Heart left ventricle (tissue), 16 donors: ENCODE measurements around the gene PDCD1. TPM values are rescaled to one million over a fixed set of nuclear protein-coding genes. Genes with fewer than 3 reads are reported as not detected.

Experiments used
- ATAC-seq, 4 donors: fragments of 200-7000 bp; cut with Tn5 transposase; one replicate each; pipeline ENCODE4 v1.9.1; 2020 to 2022; ENCODE audit warnings: moderate library complexity in 4 of 4, mild to moderate bottlenecking in 3 of 4, moderate number of reproducible peaks in 1 of 4
- DNase-seq, 5 donors: peaks; one replicate each; pipeline ENCODE4 v3.0.0-alpha.2; 2020
- H3K27ac ChIP-seq, 12 donors: fragments of 200-600 bp; sonication (generic) in 4 of 12; one replicate each; pipeline versions ENCODE4 v1.5.0 to v1.8.0; 2016 to 2022; ENCODE audit warnings: mild to moderate bottlenecking in 2 of 12
- H3K27me3 ChIP-seq, 9 donors: fragments of 200-600 bp; sonication (generic) in 2 of 9; one replicate each; pipeline versions ENCODE4 v1.5.1 to v1.8.0; 2016 to 2022; ENCODE audit warnings: mild to moderate bottlenecking in 3 of 9
- H3K36me3 ChIP-seq, 9 donors: fragments of 200-600 bp; sonication (generic) in 2 of 9; one replicate each; pipeline versions ENCODE4 v1.5.0 to v1.8.0; 2018 to 2022; ENCODE audit warnings: mild to moderate bottlenecking in 2 of 9
- H3K4me1 ChIP-seq, 12 donors: fragments of 200-600 bp; sonication (generic) in 4 of 12; one replicate each; pipeline versions ENCODE4 v1.5.0 to v1.8.0; 2016 to 2022; ENCODE audit warnings: mild to moderate bottlenecking in 3 of 12
- H3K4me3 ChIP-seq, 12 donors: fragments of 200-600 bp; sonication (generic) in 4 of 12; one replicate each; pipeline versions ENCODE4 v1.5.0 to v1.8.0; 2017 to 2022; ENCODE audit warnings: mild to moderate bottlenecking in 9 of 12, moderate library complexity in 4 of 12
- H3K9me3 ChIP-seq, 12 donors: fragments of 200-600 bp; sonication (generic) in 4 of 12; one replicate each; pipeline versions ENCODE4 v1.5.0 to v1.8.0; 2016 to 2022; ENCODE audit warnings: mild to moderate bottlenecking in 1 of 12
- POLR2A ChIP-seq, 2 donors: fragments of 450-650 bp; IDR thresholded peaks; one replicate each; pipeline ENCODE4 v1.6.1; 2017; ENCODE audit warnings: antibody characterized with exemption in 2 of 2, mild to moderate bottlenecking in 2 of 2, moderate library complexity in 2 of 2
- WGBS, 4 donors: extraction: QIAGEN DNeasy Blood & Tissue Kit in 2 of 4; methylation state at CpG; one replicate each; pipeline versions ENCODE4 v1.1.5 to v1.1.7; 2013 to 2018; 5-methylcytosine and 5-hydroxymethylcytosine counted together
- intact Hi-C, 10 donors: fragments of 100-400 bp; cut with DNase I; formaldehyde crosslinking; loops; one replicate each; pipeline versions ENCODE4 v1.11.1 to v1.14.2; 2022
- polyA plus RNA-seq, 2 donors: library from polyadenylated mRNA; stranded (reverse); fragments of 200-250 nt; gene quantifications; one replicate each; pipeline ENCODE4 v1.2.3, GENCODE V29; 2013
- total RNA-seq, 9 donors: library from RNA; depleted of rRNA in 2 of 9; stranded (reverse); fragments of >200 nt in 2 of 9; fragmentation: NEBNext Ultra II Directional in 3 of 9; extraction: Animal tissue kit (Norgen Biotek cat#: 25700) in 3 of 9; gene quantifications; one replicate each; pipeline versions ENCODE4 v1.1.0 to v1.2.4, GENCODE V29; 2016 to 2023
- TF ChIP-seq, protein P1 (sequence below), 12 donors: fragments of 200-600 bp; sonication (generic) in 4 of 12; IDR thresholded peaks; one replicate each; pipeline versions ENCODE4 v1.5.0 to v1.8.0; 2018 to 2022; ENCODE audit warnings: antibody characterized with exemption in 12 of 12, mild to moderate bottlenecking in 5 of 12
- donor health status: ischemic (EF 13 %, LVEDD 7.1; RV severe dilation, severe dysfunction).
- donor health status: healthy with polysubstance abuse.
- donor health status: DM: no; HTN: yes; CAD: no.
- donor health status: DM: no; HTN: no; CAD: no.
- donor health status: ischemic (EF 25% LVEDD 6.9; RV normal size, moderate dysfunction).
- donor health status: ischemic (EF 25% LVEDD 5.7; RV mildly dilated, moderate dysfunction).
- donor health status: healthy.
- donor health status: DM: yes; HTN: yes; CAD: no.
- donor health status: ischemic (EF 35%, LVEDD 5.7; RV mildly dilated, moderate dysfunction).
- donor health status: nonischemic (EF 11% LVEDD 7.7; RV severe dilation, severe dysfunction).
- donor health status: DM: yes; HTN: yes; CAD: no.
- donor health status: PGD.
- donor health status: ischemic (EF 29% LVEDD 5.4; RV normal size, mild dysfunction).
- donor health status: nonischemic (EF 23%, LVEDD 6.1; RV moderate dilation, normal function).

Gene PDCD1
- total and polyA plus RNA-seq, 11 donors: 0.27 to 7.6 (median 1.4) TPM

DNA sequence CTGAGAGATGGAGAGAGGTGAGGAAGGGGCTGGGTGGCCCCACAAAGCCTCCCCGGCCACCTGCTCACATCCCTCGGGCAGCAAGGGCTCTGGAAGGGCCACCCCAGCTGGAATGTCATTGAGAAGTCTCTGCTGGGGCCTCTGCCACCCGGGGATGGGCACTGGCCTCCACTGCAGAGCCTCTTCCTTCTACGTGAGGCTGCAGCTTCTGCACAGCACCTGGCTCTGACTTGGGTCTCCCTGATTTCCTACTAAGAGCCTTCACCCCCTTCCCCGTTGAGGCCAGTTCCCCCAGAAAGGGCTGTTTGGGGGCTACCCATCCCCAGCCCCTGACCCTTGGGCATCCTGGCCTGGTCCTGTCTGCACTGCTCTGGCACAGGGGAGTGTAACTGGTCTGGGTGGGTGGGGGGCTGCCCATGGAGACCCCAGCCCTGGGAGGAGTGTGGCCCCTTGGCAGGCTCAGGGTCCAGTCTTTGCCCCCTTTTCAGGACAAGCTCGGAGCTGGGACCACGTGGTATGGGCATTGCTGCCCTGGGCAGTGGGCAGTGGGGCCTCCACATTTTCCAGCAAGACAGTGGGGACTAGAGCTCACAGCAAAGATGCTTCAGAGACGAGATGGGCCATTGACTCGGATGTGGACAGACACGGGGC is 5.6 kb downstream of the PDCD1 start:
- H3K9me3 ChIP-seq: no peaks in the 10 kb centered on the region
- peak in 2 of 5 donors; percentile 20 to 51 for DNase-seq
- no peaks in the 10 kb centered on the region for H3K36me3 ChIP-seq
- no peak overlapping the region for H3K4me3 ChIP-seq
- no peaks in the 10 kb centered on the region for H3K27me3 ChIP-seq
- intact Hi-C loops: no loop called here
- H3K27ac ChIP-seq: peak overlapping the region in 2 of 12 donors; percentile 47 to 69
- no peak for ATAC-seq
- TF ChIP-seq POLR2A (IDR thresholded peaks at IDR 0.05): no peak
- TF ChIP-seq, protein P1, sequence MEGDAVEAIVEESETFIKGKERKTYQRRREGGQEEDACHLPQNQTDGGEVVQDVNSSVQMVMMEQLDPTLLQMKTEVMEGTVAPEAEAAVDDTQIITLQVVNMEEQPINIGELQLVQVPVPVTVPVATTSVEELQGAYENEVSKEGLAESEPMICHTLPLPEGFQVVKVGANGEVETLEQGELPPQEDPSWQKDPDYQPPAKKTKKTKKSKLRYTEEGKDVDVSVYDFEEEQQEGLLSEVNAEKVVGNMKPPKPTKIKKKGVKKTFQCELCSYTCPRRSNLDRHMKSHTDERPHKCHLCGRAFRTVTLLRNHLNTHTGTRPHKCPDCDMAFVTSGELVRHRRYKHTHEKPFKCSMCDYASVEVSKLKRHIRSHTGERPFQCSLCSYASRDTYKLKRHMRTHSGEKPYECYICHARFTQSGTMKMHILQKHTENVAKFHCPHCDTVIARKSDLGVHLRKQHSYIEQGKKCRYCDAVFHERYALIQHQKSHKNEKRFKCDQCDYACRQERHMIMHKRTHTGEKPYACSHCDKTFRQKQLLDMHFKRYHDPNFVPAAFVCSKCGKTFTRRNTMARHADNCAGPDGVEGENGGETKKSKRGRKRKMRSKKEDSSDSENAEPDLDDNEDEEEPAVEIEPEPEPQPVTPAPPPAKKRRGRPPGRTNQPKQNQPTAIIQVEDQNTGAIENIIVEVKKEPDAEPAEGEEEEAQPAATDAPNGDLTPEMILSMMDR (IDR thresholded peaks at IDR 0.05): no peak
- H3K4me1 ChIP-seq: peaks cover 0 to 22% (median 13%) of the 10 kb centered on the region in 12 donors
- whole genome bisulfite sequencing, 4 donors: 92 to 94% (median 93%) methylated on average over 7 to 10 of the region's 10 CpGs

DNA sequence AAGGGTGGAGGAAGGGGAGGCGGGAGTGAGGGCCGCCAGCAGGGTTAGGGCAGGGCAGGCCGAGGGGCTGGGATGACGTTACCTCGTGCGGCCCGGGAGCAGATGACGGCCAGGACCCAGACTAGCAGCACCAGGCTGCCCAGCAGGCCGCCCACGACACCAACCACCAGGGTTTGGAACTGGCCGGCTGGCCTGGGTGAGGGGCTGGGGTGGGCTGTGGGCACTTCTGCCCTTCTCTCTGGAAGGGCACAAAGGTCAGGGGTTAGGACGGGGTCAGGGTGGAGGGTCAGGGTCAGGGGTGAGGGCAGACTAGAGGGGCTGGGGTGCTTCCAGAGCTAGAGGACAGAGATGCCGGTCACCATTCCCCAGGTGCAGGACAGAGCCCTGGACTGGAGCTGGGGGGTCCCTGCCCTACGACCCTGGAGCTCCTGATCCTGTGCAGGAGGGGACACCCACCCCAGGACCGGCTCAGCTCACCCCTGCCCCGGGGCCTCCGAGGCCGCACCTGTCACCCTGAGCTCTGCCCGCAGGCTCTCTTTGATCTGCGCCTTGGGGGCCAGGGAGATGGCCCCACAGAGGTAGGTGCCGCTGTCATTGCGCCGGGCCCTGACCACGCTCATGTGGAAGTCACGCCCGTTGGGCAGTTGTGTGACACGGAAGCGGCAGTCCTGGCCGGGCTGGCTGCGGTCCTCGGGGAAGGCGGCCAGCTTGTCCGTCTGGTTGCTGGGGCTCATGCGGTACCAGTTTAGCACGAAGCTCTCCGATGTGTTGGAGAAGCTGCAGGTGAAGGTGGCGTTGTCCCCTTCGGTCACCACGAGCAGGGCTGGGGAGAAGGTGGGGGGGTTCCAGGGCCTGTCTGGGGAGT is 6.3 kb downstream of the PDCD1 start:
- no peaks in the 10 kb centered on the region for H3K27me3 ChIP-seq
- H3K36me3 ChIP-seq: no peaks in the 10 kb centered on the region
- no peaks in the 10 kb centered on the region for H3K9me3 ChIP-seq
- TF ChIP-seq, protein P1 (IDR thresholded peaks at IDR 0.05): no peak
- no peak for TF ChIP-seq POLR2A (IDR thresholded peaks at IDR 0.05)
- peak in 2 of 5 donors; percentile 20 to 63 for DNase-seq
- no peak overlapping the region for H3K27ac ChIP-seq
- WGBS, 4 donors: 92 to 96% (median 94%) methylated on average over 32 to 39 of the region's 39 CpGs
- H3K4me1 ChIP-seq: peaks cover 0 to 22% (median 13%) of the 10 kb centered on the region in 12 donors
- intact Hi-C loops: no loop called here
- H3K4me3 ChIP-seq: no peak overlapping the region
- no peak for ATAC-seq

DNA sequence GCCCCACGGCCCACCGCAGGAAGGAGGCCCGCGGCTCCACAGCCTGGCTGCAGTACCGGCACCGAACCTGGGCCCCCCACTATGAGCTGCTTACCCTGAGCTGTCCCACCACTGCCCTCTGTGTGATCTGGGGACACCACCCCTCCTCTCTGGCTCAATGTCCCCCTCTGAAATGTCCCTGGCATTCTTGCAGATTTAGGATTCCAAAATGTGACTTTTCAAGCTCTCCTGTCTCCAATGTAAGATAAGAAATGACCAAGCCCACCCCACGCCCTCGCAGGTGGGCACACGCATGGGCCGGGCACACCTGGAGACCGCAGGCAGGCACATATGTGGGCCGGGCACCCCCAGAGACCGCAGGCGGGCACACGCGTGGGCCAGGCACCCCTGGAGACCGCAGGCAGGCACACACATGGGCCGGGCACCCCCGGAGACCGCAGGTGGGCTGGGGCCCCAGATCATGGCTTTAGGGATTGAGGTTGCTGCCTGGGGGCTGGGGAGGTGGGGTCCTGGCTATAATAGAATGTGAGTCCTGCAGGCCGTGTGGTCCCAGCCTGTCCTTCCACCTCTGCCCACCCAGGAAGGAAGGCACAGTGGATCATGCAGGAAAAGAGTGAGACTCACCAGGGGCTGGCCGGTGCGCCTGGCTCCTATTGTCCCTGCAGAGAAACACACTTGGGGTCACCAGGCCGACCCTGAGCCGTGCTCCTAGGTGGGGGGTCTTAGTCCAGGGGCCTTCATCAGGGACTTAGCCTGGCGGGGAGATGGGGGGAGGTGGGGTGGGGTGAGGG is 7.2 kb downstream of the PDCD1 start:
- TF ChIP-seq POLR2A (IDR thresholded peaks at IDR 0.05): no peak
- H3K36me3 ChIP-seq: no peaks in the 10 kb centered on the region
- H3K9me3 ChIP-seq: no peaks in the 10 kb centered on the region
- H3K27ac ChIP-seq: no peak overlapping the region
- no peak overlapping the region for H3K4me3 ChIP-seq
- intact Hi-C loops: no loop called here
- 91 to 95% (median 93%) methylated on average over 14 to 26 of the region's 26 CpGs for WGBS, 4 donors
- H3K27me3 ChIP-seq: no peaks in the 10 kb centered on the region
- peaks cover 0 to 22% (median 13%) of the 10 kb centered on the region in 12 donors for H3K4me1 ChIP-seq
- no peak for ATAC-seq
- DNase-seq: peak in 2 of 5 donors; percentile 12 to 33

DNA sequence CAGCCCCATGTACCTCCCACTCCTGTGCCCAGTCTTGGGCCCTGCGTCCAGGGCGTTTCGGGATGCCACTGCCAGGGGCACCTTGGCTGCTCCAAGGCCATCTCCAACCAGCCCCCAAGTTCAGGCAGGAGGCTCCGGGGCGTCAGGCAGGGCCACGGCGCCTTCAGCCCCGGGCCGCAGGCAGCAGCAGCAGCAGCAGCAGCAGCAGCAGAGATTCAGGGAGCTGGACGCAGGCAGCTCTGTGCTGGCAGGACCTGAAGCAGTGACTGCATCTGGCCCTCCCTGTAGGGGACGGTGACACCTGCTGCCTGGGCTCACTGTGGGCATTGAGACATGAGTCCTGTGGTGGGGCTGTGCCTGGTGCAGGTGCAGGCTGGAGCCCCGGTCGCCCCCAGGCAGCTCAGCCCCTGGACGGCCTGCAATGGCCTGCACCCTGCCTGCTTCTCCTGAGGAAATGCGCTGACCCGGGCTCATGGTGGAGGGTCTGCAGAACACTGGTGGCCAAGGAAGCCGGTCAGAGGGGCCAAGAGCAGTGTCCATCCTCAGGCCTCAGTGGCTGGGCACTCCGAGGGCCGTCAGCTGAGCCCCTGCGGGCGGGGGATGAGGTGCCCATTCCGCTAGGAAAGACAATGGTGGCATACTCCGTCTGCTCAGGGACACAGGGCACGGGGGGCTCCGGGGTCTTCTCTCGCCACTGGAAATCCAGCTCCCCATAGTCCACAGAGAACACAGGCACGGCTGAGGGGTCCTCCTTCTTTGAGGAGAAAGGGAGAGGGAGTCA is 8.0 kb downstream of the PDCD1 start:
- intact Hi-C loops: no loop called here
- no peak for ATAC-seq
- TF ChIP-seq, protein P1 (IDR thresholded peaks at IDR 0.05): no peak
- WGBS, 4 donors: 94 to 96% (median 94%) methylated on average over 8 to 27 of the region's 27 CpGs
- Histone ChIP-seq H3K9me3 (no peaks in the 10 kb centered on the region), H3K36me3 (no peaks in the 10 kb centered on the region), H3K4me1 (peaks cover 4 to 22% (median 13%) of the 10 kb centered on the region in 12 donors), H3K4me3 (no peak overlapping the region), H3K27me3 (no peaks in the 10 kb centered on the region), H3K27ac (no peak overlapping the region)
- peak in 2 of 5 donors; percentile 21 to 60 for DNase-seq
